Keratinocyte (primary cell): ENCODE measurements around the gene DMD.

Source experiments
- EZH2 ChIP-seq: IDR thresholded peaks from one replicate; pipeline ENCODE4 v1.6.1; 2012; ENCODE audit warnings: inconsistent platforms, mild to moderate bottlenecking, low read length, moderate library complexity
- TF ChIP-seq, protein P1 (sequence below), 3 experiments: IDR thresholded peaks in 1 of 3; conservative IDR thresholded peaks in 1 of 3; optimal IDR thresholded peaks in 1 of 3; 2 replicates in 2 of 3; 3 replicates in 1 of 3; pipeline versions ENCODE3 to v1.5.1; 2011; ENCODE audit warnings: low read length in 3 of 3, mild to moderate bottlenecking in 3 of 3, moderate library complexity in 2 of 3, control low read depth in 1 of 3, inconsistent platforms in 1 of 3; ENCODE audit not compliant: insufficient read depth in 2 of 3; ENCODE audit errors: extremely low read depth in 1 of 3

DNA sequence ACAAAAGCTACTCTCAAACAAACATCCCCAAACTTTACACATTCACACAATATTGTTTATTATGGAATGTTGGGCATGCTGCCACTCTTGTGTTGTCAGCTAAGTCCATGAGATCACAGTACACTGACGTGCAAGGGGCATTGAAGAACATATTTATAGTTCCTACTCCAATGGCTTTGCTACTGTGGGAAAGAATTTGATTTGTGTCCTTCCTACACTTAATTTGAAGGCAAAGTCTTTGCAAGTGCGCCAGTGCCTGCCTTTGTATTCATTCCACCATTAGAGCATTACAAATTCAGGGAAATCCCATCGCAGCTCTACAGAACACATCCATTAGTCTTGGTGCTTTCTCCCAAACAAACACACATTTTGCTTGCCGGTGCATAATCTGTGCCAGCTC lies 2094.1 kb downstream of the DMD start:
- TF ChIP-seq, protein P1, sequence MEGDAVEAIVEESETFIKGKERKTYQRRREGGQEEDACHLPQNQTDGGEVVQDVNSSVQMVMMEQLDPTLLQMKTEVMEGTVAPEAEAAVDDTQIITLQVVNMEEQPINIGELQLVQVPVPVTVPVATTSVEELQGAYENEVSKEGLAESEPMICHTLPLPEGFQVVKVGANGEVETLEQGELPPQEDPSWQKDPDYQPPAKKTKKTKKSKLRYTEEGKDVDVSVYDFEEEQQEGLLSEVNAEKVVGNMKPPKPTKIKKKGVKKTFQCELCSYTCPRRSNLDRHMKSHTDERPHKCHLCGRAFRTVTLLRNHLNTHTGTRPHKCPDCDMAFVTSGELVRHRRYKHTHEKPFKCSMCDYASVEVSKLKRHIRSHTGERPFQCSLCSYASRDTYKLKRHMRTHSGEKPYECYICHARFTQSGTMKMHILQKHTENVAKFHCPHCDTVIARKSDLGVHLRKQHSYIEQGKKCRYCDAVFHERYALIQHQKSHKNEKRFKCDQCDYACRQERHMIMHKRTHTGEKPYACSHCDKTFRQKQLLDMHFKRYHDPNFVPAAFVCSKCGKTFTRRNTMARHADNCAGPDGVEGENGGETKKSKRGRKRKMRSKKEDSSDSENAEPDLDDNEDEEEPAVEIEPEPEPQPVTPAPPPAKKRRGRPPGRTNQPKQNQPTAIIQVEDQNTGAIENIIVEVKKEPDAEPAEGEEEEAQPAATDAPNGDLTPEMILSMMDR (optimal IDR thresholded peaks at IDR 0.05 in 1 of 3, IDR thresholded peaks at IDR 0.05 in 1 of 3, conservative IDR thresholded peaks at IDR 0.05 in 1 of 3; ENCODE audit: extremely low read depth in 1 of 3, insufficient read depth in 2 of 3, low read length in 3 of 3) = no peak
- TF ChIP-seq EZH2 = no peak
